ENCODE measurements around the gene DUSP6. TPM values are rescaled to one million over a fixed set of nuclear protein-coding genes. Genes with fewer than 3 reads are reported as not detected.
A peak's percentile ranks its signal among the peaks of the same experiment; 100 is the strongest.

The DUSP6 gene
- total and polyA plus RNA-seq, 2 of the 13 experiments (the other 11 are each of a cell fraction or from before 2014, with no cell fraction given): 40.9 to 161 TPM

DNA sequence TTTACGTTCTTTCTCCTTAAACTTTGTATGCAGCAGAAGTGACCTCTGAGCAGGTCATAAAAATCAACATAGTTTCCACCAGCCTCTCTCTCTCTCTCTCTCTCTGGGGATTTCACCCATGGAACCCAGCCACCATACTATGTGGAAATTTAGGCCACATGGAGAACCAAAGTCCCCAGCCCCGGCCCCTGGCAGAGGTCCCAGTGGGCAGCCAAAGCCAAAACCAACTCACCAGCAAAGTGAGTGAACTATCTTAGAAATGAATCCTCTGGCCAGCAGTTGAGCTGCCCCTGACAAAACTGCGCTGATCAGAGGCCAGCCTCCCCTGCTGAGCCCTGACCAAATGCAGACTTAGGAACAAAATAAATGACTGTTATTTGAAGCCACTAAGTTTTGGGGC, 9.2 kb downstream of the DUSP6 start (continued):
- TF ChIP-seq, protein P1, sequence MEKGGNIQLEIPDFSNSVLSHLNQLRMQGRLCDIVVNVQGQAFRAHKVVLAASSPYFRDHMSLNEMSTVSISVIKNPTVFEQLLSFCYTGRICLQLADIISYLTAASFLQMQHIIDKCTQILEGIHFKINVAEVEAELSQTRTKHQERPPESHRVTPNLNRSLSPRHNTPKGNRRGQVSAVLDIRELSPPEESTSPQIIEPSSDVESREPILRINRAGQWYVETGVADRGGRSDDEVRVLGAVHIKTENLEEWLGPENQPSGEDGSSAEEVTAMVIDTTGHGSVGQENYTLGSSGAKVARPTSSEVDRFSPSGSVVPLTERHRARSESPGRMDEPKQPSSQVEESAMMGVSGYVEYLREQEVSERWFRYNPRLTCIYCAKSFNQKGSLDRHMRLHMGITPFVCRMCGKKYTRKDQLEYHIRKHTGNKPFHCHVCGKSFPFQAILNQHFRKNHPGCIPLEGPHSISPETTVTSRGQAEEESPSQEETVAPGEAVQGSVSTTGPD (CRISPR knock-in tag; IDR thresholded peaks at IDR 0.05): peak; percentile 73
- TF ChIP-seq ZNF3 (CRISPR knock-in tag; IDR thresholded peaks at IDR 0.05): no peak
- TF ChIP-seq, protein P2, sequence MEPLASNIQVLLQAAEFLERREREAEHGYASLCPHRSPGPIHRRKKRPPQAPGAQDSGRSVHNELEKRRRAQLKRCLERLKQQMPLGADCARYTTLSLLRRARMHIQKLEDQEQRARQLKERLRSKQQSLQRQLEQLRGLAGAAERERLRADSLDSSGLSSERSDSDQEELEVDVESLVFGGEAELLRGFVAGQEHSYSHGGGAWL (CRISPR knock-in tag; IDR thresholded peaks at IDR 0.05): no peak
- TF ChIP-seq, protein P3, sequence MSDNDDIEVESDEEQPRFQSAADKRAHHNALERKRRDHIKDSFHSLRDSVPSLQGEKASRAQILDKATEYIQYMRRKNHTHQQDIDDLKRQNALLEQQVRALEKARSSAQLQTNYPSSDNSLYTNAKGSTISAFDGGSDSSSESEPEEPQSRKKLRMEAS (IDR thresholded peaks at IDR 0.05): 0 out of 2 replicates have a peak, but pooled peaks have one; percentile 25
- no peak for TF ChIP-seq ZKSCAN8 (CRISPR knock-in tag; IDR thresholded peaks at IDR 0.05; ENCODE audit: borderline replicate concordance)
- no peak for TF ChIP-seq FIP1L1 (IDR thresholded peaks at IDR 0.05; ENCODE audit: borderline replicate concordance, insufficient read depth, low read depth, low read length)
- TF ChIP-seq ZNF17 (CRISPR knock-in tag; IDR thresholded peaks at IDR 0.05): no peak
- no peak for TF ChIP-seq ZFP36L1 (CRISPR knock-in tag; IDR thresholded peaks at IDR 0.05)
- TF ChIP-seq, protein P4, sequence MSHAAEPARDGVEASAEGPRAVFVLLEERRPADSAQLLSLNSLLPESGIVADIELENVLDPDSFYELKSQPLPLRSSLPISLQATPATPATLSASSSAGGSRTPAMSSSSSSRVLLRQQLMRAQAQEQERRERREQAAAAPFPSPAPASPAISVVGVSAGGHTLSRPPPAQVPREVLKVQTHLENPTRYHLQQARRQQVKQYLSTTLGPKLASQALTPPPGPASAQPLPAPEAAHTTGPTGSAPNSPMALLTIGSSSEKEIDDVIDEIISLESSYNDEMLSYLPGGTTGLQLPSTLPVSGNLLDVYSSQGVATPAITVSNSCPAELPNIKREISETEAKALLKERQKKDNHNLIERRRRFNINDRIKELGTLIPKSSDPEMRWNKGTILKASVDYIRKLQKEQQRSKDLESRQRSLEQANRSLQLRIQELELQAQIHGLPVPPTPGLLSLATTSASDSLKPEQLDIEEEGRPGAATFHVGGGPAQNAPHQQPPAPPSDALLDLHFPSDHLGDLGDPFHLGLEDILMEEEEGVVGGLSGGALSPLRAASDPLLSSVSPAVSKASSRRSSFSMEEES (CRISPR knock-in tag; IDR thresholded peaks at IDR 0.05): no peak
- TF ChIP-seq ZFP62 (CRISPR knock-in tag; IDR thresholded peaks at IDR 0.05): no peak
- TF ChIP-seq, protein P5, sequence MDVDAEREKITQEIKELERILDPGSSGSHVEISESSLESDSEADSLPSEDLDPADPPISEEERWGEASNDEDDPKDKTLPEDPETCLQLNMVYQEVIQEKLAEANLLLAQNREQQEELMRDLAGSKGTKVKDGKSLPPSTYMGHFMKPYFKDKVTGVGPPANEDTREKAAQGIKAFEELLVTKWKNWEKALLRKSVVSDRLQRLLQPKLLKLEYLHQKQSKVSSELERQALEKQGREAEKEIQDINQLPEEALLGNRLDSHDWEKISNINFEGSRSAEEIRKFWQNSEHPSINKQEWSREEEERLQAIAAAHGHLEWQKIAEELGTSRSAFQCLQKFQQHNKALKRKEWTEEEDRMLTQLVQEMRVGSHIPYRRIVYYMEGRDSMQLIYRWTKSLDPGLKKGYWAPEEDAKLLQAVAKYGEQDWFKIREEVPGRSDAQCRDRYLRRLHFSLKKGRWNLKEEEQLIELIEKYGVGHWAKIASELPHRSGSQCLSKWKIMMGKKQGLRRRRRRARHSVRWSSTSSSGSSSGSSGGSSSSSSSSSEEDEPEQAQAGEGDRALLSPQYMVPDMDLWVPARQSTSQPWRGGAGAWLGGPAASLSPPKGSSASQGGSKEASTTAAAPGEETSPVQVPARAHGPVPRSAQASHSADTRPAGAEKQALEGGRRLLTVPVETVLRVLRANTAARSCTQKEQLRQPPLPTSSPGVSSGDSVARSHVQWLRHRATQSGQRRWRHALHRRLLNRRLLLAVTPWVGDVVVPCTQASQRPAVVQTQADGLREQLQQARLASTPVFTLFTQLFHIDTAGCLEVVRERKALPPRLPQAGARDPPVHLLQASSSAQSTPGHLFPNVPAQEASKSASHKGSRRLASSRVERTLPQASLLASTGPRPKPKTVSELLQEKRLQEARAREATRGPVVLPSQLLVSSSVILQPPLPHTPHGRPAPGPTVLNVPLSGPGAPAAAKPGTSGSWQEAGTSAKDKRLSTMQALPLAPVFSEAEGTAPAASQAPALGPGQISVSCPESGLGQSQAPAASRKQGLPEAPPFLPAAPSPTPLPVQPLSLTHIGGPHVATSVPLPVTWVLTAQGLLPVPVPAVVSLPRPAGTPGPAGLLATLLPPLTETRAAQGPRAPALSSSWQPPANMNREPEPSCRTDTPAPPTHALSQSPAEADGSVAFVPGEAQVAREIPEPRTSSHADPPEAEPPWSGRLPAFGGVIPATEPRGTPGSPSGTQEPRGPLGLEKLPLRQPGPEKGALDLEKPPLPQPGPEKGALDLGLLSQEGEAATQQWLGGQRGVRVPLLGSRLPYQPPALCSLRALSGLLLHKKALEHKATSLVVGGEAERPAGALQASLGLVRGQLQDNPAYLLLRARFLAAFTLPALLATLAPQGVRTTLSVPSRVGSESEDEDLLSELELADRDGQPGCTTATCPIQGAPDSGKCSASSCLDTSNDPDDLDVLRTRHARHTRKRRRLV (CRISPR knock-in tag; IDR thresholded peaks at IDR 0.05): no peak
- TF ChIP-seq, protein P6, sequence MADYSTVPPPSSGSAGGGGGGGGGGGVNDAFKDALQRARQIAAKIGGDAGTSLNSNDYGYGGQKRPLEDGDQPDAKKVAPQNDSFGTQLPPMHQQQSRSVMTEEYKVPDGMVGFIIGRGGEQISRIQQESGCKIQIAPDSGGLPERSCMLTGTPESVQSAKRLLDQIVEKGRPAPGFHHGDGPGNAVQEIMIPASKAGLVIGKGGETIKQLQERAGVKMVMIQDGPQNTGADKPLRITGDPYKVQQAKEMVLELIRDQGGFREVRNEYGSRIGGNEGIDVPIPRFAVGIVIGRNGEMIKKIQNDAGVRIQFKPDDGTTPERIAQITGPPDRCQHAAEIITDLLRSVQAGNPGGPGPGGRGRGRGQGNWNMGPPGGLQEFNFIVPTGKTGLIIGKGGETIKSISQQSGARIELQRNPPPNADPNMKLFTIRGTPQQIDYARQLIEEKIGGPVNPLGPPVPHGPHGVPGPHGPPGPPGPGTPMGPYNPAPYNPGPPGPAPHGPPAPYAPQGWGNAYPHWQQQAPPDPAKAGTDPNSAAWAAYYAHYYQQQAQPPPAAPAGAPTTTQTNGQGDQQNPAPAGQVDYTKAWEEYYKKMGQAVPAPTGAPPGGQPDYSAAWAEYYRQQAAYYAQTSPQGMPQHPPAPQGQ (CRISPR knock-in tag; IDR thresholded peaks at IDR 0.05; ENCODE audit: borderline replicate concordance): no peak
- TF ChIP-seq, protein P7, sequence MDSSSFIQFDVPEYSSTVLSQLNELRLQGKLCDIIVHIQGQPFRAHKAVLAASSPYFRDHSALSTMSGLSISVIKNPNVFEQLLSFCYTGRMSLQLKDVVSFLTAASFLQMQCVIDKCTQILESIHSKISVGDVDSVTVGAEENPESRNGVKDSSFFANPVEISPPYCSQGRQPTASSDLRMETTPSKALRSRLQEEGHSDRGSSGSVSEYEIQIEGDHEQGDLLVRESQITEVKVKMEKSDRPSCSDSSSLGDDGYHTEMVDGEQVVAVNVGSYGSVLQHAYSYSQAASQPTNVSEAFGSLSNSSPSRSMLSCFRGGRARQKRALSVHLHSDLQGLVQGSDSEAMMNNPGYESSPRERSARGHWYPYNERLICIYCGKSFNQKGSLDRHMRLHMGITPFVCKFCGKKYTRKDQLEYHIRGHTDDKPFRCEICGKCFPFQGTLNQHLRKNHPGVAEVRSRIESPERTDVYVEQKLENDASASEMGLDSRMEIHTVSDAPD (CRISPR knock-in tag; IDR thresholded peaks at IDR 0.05): 0 out of 2 replicates have a peak, but pooled peaks have one; percentile 26
- no peak for TF ChIP-seq RBFOX2 (IDR thresholded peaks at IDR 0.05; ENCODE audit: low read depth, low read length)
